ENCODE measurements around the gene SCUBE1.
A peak's percentile ranks its signal among the peaks of the same experiment; 100 is the strongest.

The SCUBE1 gene

GRCh38 chr22:43160497-43161126, 182.6 kb downstream of the SCUBE1 start:
- no peak overlapping the region for H3K4me3 ChIP-seq (ENCODE audit: low read depth, low read length)
- in situ Hi-C loops (cut with HindIII; ENCODE audit: low sequenced_read_pairs), result no loop called here
- TF ChIP-seq CTCF (IDR thresholded peaks at IDR 0.05; ENCODE audit: low read depth, low read length), result no peak
- no peak for DNase-seq (ENCODE audit: low read depth, low spot score)

GRCh38 chr22:43159484-43160178, 183.5 kb downstream of the SCUBE1 start:
- peak; percentile 37 for TF ChIP-seq CTCF (IDR thresholded peaks at IDR 0.05; ENCODE audit: low read depth, low read length)
- H3K4me3 ChIP-seq (ENCODE audit: low read depth, low read length), result no peak overlapping the region
- in situ Hi-C loops (cut with HindIII; ENCODE audit: low sequenced_read_pairs), result no loop called here
- no peak for DNase-seq (ENCODE audit: low read depth, low spot score)

- in situ Hi-C loops (cut with HindIII; ENCODE audit: low sequenced_read_pairs), result no loop called here
- no peak for TF ChIP-seq CTCF (IDR thresholded peaks at IDR 0.05; ENCODE audit: low read depth, low read length)
- no peak overlapping the region for H3K4me3 ChIP-seq (ENCODE audit: low read depth, low read length)
- no peak for DNase-seq (ENCODE audit: low read depth, low spot score)
Measured at GRCh38 chr22:43158778-43159483, 184.2 kb downstream of the SCUBE1 start.

- no peak for DNase-seq (ENCODE audit: low read depth, low spot score)
- no peak for TF ChIP-seq CTCF (IDR thresholded peaks at IDR 0.05; ENCODE audit: low read depth, low read length)
- in situ Hi-C loops (cut with HindIII; ENCODE audit: low sequenced_read_pairs), result no loop called here
- H3K4me3 ChIP-seq (ENCODE audit: low read depth, low read length), result no peak overlapping the region
Measured at GRCh38 chr22:43157874-43158546, 185.2 kb downstream of the SCUBE1 start.

- H3K4me3 ChIP-seq (ENCODE audit: low read depth, low read length), result no peak overlapping the region
- no peak for DNase-seq (ENCODE audit: low read depth, low spot score)
- in situ Hi-C loops (cut with HindIII; ENCODE audit: low sequenced_read_pairs), result no loop called here
- TF ChIP-seq CTCF (IDR thresholded peaks at IDR 0.05; ENCODE audit: low read depth, low read length), result no peak
Measured at GRCh38 chr22:43156413-43156812, 186.8 kb downstream of the SCUBE1 start.

GRCh38 chr22:43155789-43156188, 187.4 kb downstream of the SCUBE1 start:
- no peak overlapping the region for H3K4me3 ChIP-seq (ENCODE audit: low read depth, low read length)
- in situ Hi-C loops (cut with HindIII; ENCODE audit: low sequenced_read_pairs), result no loop called here
- DNase-seq (ENCODE audit: low read depth, low spot score), result no peak
- TF ChIP-seq CTCF (IDR thresholded peaks at IDR 0.05; ENCODE audit: low read depth, low read length), result no peak
